ENCODE measurements around the gene MRPS25. TPM values are rescaled to one million over a fixed set of nuclear protein-coding genes. Genes with fewer than 3 reads are reported as not detected.

MRPS25 gene
- polyA plus RNA-seq, 3 donors: 23.7 to 60.7 (median 24.6) TPM

DNA sequence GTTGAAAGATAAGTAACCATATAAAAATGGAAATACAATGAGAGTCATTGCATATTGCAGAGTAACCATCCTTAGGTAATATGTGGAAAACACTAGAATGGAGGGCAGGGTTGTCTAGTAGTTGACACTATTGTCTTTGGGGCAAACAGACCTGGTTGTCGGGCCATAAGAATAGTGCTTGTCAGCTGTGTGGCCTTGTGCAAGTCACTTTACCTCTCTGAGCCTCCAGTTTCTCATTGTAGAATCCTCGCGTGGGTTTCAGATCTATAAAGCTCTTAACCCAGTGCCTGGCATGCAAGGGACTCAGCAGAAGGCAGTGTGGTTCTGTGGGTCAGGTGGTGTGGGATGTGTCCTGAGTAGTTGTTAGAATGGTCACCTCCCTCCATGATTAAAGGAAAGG, 32.0 kb downstream of the MRPS25 start:
- H3K36me3 ChIP-seq (replicated peaks in 1 of 2; ENCODE audit: control insufficient read depth in 1 of 2, insufficient read depth in 2 of 2, low read length in 2 of 2): peaks cover 92 to 100% of the 10 kb centered on the region in 2 donors
- 77% methylated on average over 3 of the region's 3 CpGs for WGBS (ENCODE audit: insufficient coverage)
- no peaks in the 10 kb centered on the region for H3K4me1 Mint-ChIP-seq
- no peaks in the 10 kb centered on the region for H3K79me2 ChIP-seq (ENCODE audit: insufficient read depth, low read length)
- H3K4me1 ChIP-seq (ENCODE audit: control insufficient read depth in 1 of 2, insufficient read depth in 2 of 2, low read length in 2 of 2): no peaks in the 10 kb centered on the region
- no peak for DNase-seq
- no peak overlapping the region for H3K27ac Mint-ChIP-seq
- no peaks in the 10 kb centered on the region for H3K27me3 Mint-ChIP-seq (ENCODE audit: low read depth in 3 of 3)
- no peak for TF ChIP-seq CTCF (IDR thresholded peaks at IDR 0.05)
- H3K4me3 Mint-ChIP-seq: no peak overlapping the region
- H3K9ac ChIP-seq (ENCODE audit: insufficient read depth, low read length, poor library complexity, severe bottlenecking): no peak overlapping the region
- no peak overlapping the region for H2AFZ ChIP-seq (ENCODE audit: insufficient read depth, low read depth, low read length, poor library complexity, severe bottlenecking)
- H3K36me3 Mint-ChIP-seq: peaks cover 88 to 98% of the 10 kb centered on the region in 2 donors
- intact Hi-C loops (cut with micrococcal nuclease): no loop called here
- H3K9me3 Mint-ChIP-seq: no peaks in the 10 kb centered on the region
- peak overlapping the region in 1 of 2 donors; percentile 3 for H3K27ac ChIP-seq (ENCODE audit: low read depth in 1 of 2, low read length in 2 of 2)
- H3K27me3 ChIP-seq (ENCODE audit: control insufficient read depth in 2 of 2, insufficient read depth in 2 of 2, low read length in 2 of 2): no peaks in the 10 kb centered on the region
- H3K4me3 ChIP-seq (replicated peaks in 1 of 3; ENCODE audit: low read depth in 2 of 3, low read length in 3 of 3): no peak overlapping the region
- no peaks in the 10 kb centered on the region for H3K9me3 ChIP-seq (replicated peaks in 1 of 2; ENCODE audit: control insufficient read depth in 1 of 2, insufficient read depth in 1 of 2, low read length in 2 of 2)
- no peaks in the 10 kb centered on the region for H4K20me1 ChIP-seq (ENCODE audit: insufficient read depth, low read length)
- no peak overlapping the region for H3K4me2 ChIP-seq (replicated peaks; ENCODE audit: extremely low read depth, low read length, poor library complexity, severe bottlenecking)

- no CpG with 5 or more reads among the region's 2 CpGs for WGBS (ENCODE audit: insufficient coverage)
- no peak overlapping the region for H3K27ac Mint-ChIP-seq
- no peak for TF ChIP-seq CTCF (IDR thresholded peaks at IDR 0.05)
Measured at GRCh38 chr3:15032650-15033049, 32.5 kb downstream of the MRPS25 start.

More at GRCh38 chr3:15032650-15033049, 32.5 kb downstream of the MRPS25 start:
- Histone ChIP-seq H3K27ac (ENCODE audit: low read depth in 1 of 2, low read length in 2 of 2) (peak overlapping the region in 1 of 2 donors; percentile 3), H2AFZ (ENCODE audit: insufficient read depth, low read depth, low read length, poor library complexity, severe bottlenecking) (no peak overlapping the region), H4K20me1 (ENCODE audit: insufficient read depth, low read length) (no peaks in the 10 kb centered on the region), H3K9me3 (replicated peaks in 1 of 2; ENCODE audit: control insufficient read depth in 1 of 2, insufficient read depth in 1 of 2, low read length in 2 of 2) (no peaks in the 10 kb centered on the region), H3K4me3 (replicated peaks in 1 of 3; ENCODE audit: low read depth in 2 of 3, low read length in 3 of 3) (no peak overlapping the region), H3K9ac (ENCODE audit: insufficient read depth, low read length, poor library complexity, severe bottlenecking) (no peak overlapping the region), H3K4me1 (ENCODE audit: control insufficient read depth in 1 of 2, insufficient read depth in 2 of 2, low read length in 2 of 2) (no peaks in the 10 kb centered on the region), H3K4me2 (replicated peaks; ENCODE audit: extremely low read depth, low read length, poor library complexity, severe bottlenecking) (no peak overlapping the region), H3K79me2 (ENCODE audit: insufficient read depth, low read length) (no peaks in the 10 kb centered on the region), H3K27me3 (ENCODE audit: control insufficient read depth in 2 of 2, insufficient read depth in 2 of 2, low read length in 2 of 2) (no peaks in the 10 kb centered on the region), H3K36me3 (replicated peaks in 1 of 2; ENCODE audit: control insufficient read depth in 1 of 2, insufficient read depth in 2 of 2, low read length in 2 of 2) (peaks cover 91 to 100% of the 10 kb centered on the region in 2 donors)
- no peaks in the 10 kb centered on the region for H3K4me1 Mint-ChIP-seq
- DNase-seq: no peak
- intact Hi-C loops (cut with micrococcal nuclease): no loop called here
- H3K27me3 Mint-ChIP-seq (ENCODE audit: low read depth in 3 of 3): no peaks in the 10 kb centered on the region
- H3K36me3 Mint-ChIP-seq: peaks cover 87 to 98% of the 10 kb centered on the region in 2 donors
- H3K9me3 Mint-ChIP-seq: no peaks in the 10 kb centered on the region
- no peak overlapping the region for H3K4me3 Mint-ChIP-seq

Data from CD14-positive monocyte (primary cell).